Motor neuron (in vitro differentiated cells): ENCODE data around the gene PEAK1. TPM values are rescaled to one million over a fixed set of nuclear protein-coding genes. Genes with fewer than 3 reads are reported as not detected.
"Not testable (repeated sequence)": the region's sequence is repeated elsewhere in the genome, so short reads cannot be mapped to it uniquely, and the experiment has no call there.

Source experiments
- ATAC-seq, 8 experiments: fragments of 200-7000 bp; cut with Tn5 transposase; replicated peaks in 6 of 8; 2 replicates each; pipeline ENCODE4 v1.8.0; 2021; ENCODE audit warnings: mild to moderate bottlenecking in 8 of 8, moderate library complexity in 8 of 8
- H3K27ac ChIP-seq, 2 donors: fragments of 250-450 bp; sonication (Bioruptor Pico); 2 replicates each; pipeline ENCODE4 v1.9.0; 2021; ENCODE audit warnings: antibody characterized with exemption in 2 of 2, mild to moderate bottlenecking in 2 of 2, moderate library complexity in 1 of 2
- H3K4me1 ChIP-seq, 2 donors: fragments of 250-450 bp; sonication (Bioruptor Pico); replicated peaks in 1 of 2; 2 replicates each; pipeline ENCODE4 v1.6.1; 2021; ENCODE audit warnings: antibody characterized with exemption in 2 of 2, mild to moderate bottlenecking in 2 of 2, moderate library complexity in 1 of 2
- H3K4me3 ChIP-seq, 5 donors: fragments of 250-450 bp; sonication (Bioruptor Pico); 2 replicates each; pipeline ENCODE4 v1.9.0; 2021; ENCODE audit warnings: antibody characterized with exemption in 5 of 5, mild to moderate bottlenecking in 5 of 5, moderate library complexity in 4 of 5
- WGBS, 10 experiments: fragments of 450-650 bp; shearing (Covaris generic); methylation state at CpG; one replicate each; pipeline ENCODE4 v1.0.0; 2022; 5-methylcytosine and 5-hydroxymethylcytosine counted together
- in situ Hi-C, 9 experiments: fragments of 400-800 bp; cut with MboI; loops; one replicate each; pipeline ENCODE4 v1.15.0; 2021; ENCODE audit warnings: low sequenced_read_pairs in 9 of 9, low pct_unique_long_range_greater_than_20kb in 2 of 9; ENCODE audit not compliant: unreplicated experiment in 9 of 9
- total RNA-seq, 8 experiments: library from RNA; unstranded; fragments of 300-600 nt; gene quantifications; 2 replicates each; pipeline versions ENCODE4 v1.2.3 to v1.2.4, GENCODE V29; 2022

The PEAK1 gene
- total RNA-seq, 8 experiments from 2014 or later = 8.9 to 87.5 (median 12.2) TPM

DNA sequence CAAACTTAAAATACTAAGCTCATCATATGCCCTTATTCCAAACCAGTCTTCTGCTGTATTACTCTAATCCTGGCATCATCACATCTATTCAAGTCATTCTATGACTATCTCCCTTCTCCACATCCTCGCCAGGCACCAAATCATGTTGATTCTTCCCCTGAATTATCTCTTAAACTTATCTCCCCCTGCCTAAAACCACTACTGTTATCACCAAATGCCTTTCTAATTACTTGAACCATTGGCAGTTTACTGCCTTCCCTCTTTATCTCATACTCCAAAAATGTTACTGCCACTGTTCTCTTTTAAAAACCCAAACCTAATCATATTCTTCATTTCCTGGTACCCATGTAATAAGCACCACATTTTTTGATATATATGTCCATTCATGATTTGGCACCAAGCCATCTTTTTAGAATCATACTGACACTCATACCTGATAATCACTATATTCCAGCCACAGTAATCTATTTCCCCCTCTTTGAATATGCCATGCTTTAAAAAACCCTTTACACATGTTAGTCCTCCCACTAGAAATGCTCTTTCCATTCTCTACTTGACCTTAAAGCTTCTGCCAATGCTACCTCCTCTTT lies 126.8 kb downstream of the PEAK1 start:
- no peak overlapping the region for H3K27ac ChIP-seq
- WGBS, 10 experiments = 80 to 100% (median 100%) methylated on average over 1 of the region's 1 CpG; no CpG with 5 or more reads in 5 of the 10 experiments
- ATAC-seq = no peak
- in situ Hi-C loops = no loop called here
- H3K4me1 ChIP-seq = no peaks in the 10 kb centered on the region
- H3K4me3 ChIP-seq = no peak overlapping the region

DNA sequence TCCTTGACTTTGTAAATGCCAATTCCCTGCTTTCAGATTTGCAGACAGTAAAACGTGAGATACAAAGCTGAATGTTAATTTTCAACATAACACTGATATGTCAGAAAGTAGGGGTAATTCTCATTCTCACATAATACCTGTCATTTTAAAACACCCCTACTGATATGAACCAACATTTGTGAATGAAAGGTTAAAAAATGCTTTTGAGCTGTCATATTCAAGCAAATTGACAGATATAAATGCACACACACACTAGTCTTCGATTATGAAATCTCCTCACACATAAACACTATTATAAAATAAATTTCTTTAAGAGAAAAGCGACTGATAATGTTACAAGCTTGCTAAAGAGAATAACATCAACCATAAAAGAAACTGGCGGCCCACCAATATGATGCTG lies 128.8 kb downstream of the PEAK1 start:
- WGBS, 10 experiments = 40 to 100% (median 85%) methylated on average over 1 to 4 of the region's 4 CpGs; no CpG with 5 or more reads in 1 of the 10 experiments
- Histone ChIP-seq H3K4me1 (no peaks in the 10 kb centered on the region), H3K27ac (no peak overlapping the region), H3K4me3 (no peak overlapping the region)
- in situ Hi-C loops = no loop called here
- no peak for ATAC-seq

DNA sequence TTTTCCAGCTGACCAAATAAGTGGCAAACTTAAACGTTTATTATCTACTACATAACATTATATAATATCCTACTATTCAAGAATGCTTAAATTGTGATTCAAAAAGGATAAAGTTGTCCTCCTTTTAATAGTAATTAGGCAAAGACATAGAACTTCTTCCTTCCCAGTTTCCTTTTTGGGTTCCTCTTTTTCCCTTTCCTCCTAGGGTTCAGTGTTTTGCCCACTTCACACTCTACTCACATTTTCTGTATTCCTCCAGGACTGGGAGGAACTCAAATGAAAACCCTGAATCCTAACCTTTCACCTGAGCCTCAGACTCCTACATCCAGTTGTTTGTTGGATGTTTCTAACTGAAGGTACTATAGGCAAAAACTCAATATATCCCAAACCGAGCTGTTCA lies 132.5 kb downstream of the PEAK1 start:
- ATAC-seq = no peak
- 14 to 100% (median 75%) methylated on average over 1 to 2 of the region's 2 CpGs for WGBS, 10 experiments
- no peak overlapping the region for H3K4me3 ChIP-seq
- in situ Hi-C loops = no loop called here
- no peaks in the 10 kb centered on the region for H3K4me1 ChIP-seq
- no peak overlapping the region for H3K27ac ChIP-seq

DNA sequence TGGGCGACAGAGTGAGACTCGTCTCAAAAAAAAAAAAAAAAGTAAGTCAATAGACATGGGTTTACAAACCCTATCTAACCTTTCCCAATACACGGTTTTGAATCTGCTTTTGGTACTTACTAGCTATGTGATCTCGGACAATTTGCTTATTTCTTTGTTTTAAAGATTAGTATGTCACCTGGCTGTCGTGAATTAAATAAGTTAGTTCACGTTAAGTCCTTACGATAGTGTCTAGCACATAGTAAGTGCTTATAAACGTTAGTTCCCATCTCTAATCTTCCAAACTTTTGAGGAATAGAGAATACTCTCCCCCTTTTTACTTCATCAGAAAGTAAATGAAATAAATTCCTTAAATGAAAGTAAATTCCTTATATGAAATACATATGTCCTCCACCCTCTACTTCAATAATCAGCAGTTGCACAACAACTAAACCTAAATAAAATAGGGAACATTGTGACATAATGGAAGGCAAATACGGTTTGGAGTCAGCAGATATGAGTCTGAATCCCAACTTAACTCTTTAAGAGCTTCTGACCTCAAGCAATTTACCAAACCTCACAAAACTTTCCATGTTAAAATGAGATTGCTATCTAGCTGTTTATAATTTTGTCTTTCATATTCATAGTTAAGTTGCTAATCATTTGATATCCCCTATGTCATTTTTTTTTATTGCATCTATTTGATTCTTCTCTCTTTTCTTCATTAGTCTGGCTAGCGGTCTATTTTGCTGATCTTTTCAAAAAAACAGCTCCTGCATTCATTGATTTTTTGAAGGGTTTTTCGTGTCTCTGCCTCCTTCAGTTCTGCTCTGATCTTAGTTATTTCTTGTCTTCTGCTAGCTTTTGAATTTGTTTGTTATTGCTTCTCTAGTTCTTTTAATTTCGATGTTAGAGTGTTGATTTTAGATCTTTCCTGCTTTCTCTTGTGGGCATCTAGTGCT lies 134.6 kb downstream of the PEAK1 start:
- in situ Hi-C loops = no loop called here

DNA sequence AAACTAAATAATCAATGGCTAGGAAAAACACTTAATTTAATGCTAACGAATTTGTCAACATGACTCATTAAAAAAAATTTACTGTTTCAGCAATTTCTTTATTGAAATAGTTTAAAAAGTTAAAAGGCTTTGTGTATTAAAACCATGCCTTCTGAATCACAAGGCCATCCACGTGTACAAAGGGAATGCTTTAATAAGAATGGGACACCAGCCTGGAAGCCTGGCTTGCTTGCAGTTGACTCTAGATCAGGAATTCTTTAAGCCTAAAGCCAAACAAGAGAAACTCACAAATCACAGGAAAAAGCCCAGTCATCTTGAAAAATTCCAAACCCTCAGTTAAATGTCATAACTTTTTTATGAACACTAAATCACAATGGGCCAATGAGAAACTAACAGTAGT lies 137.6 kb downstream of the PEAK1 start:
- no peak overlapping the region for H3K27ac ChIP-seq
- peak in 2 of 8 experiments; percentile 26 to 38 for ATAC-seq
- no peaks in the 10 kb centered on the region for H3K4me1 ChIP-seq
- WGBS, 10 experiments = 0 to 78% (median 40%) methylated on average over 1 to 2 of the region's 2 CpGs
- H3K4me3 ChIP-seq = no peak overlapping the region
- in situ Hi-C loops = no loop called here

More for the DNA sequence above, 134.6 kb downstream of the PEAK1 start:
- ATAC-seq = no peak
- WGBS, 10 experiments = 77 to 94% (median 86%) methylated on average over 5 to 10 of the region's 12 CpGs
- H3K4me1 ChIP-seq = no peaks in the 10 kb centered on the region
- no peak overlapping the region for H3K27ac ChIP-seq
- H3K4me3 ChIP-seq = no peak overlapping the region

DNA sequence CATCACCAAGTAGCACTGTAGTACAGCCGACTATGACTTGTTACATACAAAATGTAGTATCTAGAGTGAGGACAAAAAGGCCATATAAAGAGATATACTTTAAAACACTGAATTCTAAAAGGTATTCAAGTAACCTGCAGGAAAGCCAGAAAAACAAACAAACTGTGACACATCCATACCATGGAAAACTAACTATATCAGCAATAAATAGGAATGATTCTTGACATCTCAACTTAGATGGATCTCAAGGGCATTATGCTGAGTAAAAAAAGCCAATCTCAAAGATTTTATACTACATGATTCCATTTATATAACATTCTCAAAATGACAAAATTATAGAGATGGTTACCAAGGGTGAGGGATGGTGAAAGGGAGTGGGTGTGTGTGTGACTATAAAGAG lies 143.0 kb downstream of the PEAK1 start:
- no peak overlapping the region for H3K27ac ChIP-seq
- in situ Hi-C loops = no loop called here
- no peak for ATAC-seq
- WGBS, 10 experiments = 80 to 100% (median 97%) methylated on average over 1 of the region's 1 CpG; no CpG with 5 or more reads in 2 of the 10 experiments
- no peaks in the 10 kb centered on the region for H3K4me1 ChIP-seq
- H3K4me3 ChIP-seq = no peak overlapping the region

DNA sequence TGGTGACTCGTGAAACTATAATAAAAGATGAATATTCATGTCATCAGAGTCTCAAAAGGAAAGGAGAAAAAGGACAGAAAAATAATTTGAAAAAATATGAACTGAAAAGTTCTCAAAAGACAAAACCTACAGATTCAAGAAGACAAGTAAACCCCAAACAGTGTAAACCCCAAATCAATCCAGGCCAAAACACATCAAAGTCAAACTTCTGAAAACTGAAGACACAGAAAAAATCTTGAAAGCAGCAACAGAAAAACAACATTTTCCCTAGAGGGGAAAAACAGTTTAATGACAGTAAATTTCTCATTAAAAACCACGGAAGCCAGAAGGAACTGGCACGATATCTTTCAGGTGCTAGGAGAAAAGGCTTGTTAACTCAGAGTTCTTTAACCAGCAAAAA lies 143.8 kb downstream of the PEAK1 start:
- H3K4me3 ChIP-seq = no peak overlapping the region
- in situ Hi-C loops = no loop called here
- no peak for ATAC-seq
- WGBS, 10 experiments = 17 to 100% (median 89%) methylated on average over 3 of the region's 3 CpGs
- no peak overlapping the region for H3K27ac ChIP-seq
- no peaks in the 10 kb centered on the region for H3K4me1 ChIP-seq

DNA sequence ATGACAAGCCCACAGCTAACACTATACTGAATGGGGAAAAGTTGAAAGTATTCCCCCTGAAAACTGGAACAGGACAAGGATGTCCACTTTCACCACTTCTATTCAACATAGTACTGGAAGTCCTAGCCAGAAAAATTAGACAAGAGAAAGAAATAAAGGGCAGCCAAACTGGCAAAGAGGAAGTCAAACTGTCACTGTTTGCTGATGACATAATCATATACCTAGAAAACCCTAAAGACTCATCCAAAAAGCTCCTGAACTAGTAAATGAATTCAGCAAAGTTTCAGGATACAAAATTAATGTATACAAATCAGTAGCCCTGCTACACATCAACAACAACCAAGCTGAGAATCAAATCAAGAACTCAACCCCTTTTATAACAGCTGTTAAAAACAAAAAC lies 146.8 kb downstream of the PEAK1 start:
- H3K4me3 ChIP-seq, H3K27ac ChIP-seq, in situ Hi-C loops, ATAC-seq, H3K4me1 ChIP-seq: not testable (repeated sequence)

DNA sequence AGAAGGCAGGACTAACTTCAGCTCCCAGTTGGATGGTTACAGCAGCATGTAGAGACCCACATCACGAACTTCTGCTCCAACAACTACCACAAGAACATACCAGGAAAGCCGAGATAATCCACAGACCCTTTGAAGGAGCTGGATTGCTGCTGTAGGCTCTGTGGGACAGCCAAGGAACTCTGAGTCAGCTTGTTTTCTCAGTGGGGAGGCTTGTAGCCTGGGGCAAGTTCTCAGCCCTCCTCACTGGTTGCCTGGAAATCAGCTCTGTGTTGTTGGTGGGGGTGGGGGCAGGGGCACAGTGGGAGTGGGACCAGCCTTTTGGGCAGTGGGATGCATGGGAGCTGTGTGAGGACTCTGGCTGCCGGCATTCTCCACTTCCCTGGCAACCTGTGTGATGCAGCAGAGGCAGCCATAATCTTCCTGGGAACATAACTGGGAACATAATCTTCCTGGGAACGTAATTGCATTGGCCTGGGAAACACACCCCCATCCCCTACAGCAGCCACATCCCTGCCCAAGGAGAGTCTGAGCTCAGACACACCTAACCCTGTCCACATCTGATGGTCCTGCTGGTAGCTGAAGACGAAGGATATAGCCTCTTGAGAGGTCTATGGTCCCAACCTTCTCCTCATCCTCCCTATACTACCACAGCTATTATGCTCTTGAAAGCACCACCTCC lies 153.1 kb downstream of the PEAK1 start:
- Histone ChIP-seq H3K27ac (no peak overlapping the region), H3K4me3 (no peak overlapping the region), H3K4me1 (no peaks in the 10 kb centered on the region)
- 50 to 100% (median 71%) methylated on average over 1 to 2 of the region's 5 CpGs; no CpG with 5 or more reads in 7 of the 10 experiments for WGBS, 10 experiments
- in situ Hi-C loops = no loop called here
- ATAC-seq = peak in 3 of 8 experiments; percentile 78 to 97 (median 80)

DNA sequence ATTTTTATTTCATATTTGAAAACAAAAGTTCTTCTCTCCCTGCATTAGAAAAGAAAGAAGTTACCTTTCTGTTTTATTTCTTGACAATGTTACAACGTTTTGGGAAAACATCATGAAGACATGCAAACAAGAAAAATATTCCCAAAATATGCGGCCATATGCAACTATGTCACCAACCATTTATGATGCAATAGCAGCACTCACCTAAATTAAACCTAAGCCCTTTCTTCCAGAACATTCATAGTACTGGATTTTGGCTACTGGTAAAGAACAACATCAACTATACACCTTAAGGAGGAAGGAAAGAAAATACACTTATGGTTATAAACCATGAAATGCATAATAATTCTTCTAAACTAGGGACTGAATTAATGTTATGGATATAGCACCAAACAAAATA lies 164.5 kb downstream of the PEAK1 start:
- in situ Hi-C loops = no loop called here
- Histone ChIP-seq H3K4me1 (peaks cover 6 to 7% of the 10 kb centered on the region in 2 donors), H3K27ac (no peak overlapping the region), H3K4me3 (no peak overlapping the region)
- WGBS, 10 experiments = 13 to 92% (median 83%) methylated on average over 1 to 2 of the region's 2 CpGs; no CpG with 5 or more reads in 1 of the 10 experiments
- no peak for ATAC-seq

DNA sequence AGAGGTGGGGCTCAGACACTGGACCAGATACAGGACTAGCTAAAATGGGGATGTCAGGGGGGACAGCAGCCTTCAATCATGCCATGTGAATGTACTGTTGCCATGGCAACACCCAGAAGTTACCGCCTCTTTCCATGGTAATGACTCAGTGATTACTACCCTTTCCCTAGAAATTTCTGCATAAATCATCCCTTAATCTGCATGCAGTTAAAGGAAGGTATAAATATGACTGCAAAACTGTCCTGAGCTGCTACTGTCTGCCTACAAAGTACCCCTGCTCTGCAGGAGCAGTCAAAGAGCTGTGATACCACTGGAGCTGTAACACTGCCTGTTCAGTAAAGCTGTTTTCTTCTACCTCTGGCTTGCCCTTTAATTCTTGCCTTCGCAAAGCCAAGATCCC lies 168.2 kb downstream of the PEAK1 start:
- WGBS, 10 experiments = 54 to 100% (median 90%) methylated on average over 1 to 2 of the region's 2 CpGs; no CpG with 5 or more reads in 5 of the 10 experiments
- in situ Hi-C loops = no loop called here
- peak; percentile 76 to 99 (median 92) for ATAC-seq
- H3K27ac ChIP-seq = no peak overlapping the region
- no peak overlapping the region for H3K4me3 ChIP-seq
- peaks cover 6 to 7% of the 10 kb centered on the region in 2 donors for H3K4me1 ChIP-seq

DNA sequence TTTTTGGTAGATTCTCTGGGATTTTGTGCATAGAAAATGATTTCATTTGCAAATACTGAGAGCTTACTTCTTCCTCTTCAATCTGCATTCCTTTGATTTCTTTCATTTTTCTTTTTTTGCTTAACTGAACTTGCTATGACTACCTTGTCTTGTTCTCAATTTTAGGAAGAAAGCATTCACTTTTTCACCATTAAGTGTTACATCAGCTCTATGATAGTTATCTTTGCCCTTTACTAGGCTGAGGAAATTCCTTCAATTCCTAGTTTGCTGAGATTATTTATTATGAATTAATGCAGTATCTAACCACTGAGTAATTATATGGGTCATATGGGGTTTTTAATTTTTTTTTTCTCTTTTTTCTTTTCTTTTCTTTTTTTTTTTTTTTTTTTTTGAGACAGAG lies 172.8 kb downstream of the PEAK1 start:
- Histone ChIP-seq H3K27ac (no peak overlapping the region), H3K4me3 (no peak overlapping the region), H3K4me1 (peaks cover 6 to 7% of the 10 kb centered on the region in 2 donors)
- ATAC-seq = no peak
- in situ Hi-C loops = no loop called here

DNA sequence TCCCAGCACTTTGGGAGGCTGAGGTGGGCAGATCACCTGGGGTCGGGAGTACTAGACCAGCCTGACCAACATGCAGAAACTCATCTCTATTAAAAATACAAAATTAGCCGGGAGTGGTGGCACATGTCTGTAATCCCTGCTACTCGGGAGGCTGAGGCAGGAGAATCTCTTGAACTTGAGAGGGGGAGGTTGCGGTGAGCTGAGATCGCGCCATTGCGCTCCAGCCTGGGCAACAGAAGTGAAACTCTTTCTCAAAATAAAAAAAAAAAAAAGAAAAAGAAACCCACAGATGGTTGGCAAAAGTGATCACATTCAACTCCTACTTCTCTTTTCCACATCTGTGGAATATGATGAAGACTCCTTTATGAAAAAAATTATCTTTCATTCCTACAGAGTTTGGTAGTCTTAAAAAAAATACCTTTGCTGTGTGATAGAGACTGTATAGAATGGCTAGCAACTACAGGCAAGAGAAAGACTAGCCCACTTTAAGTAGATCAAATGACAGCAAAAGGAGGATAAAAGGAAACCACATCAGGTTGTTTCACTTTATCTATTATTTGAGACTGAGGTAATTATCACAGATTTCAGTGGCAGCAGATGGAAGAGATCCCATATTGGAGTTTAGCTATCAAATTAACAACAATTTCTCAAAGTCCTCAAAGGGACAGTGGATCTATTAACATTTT lies 176.0 kb downstream of the PEAK1 start:
- 87 to 100% (median 96%) methylated on average over 1 to 7 of the region's 7 CpGs; no CpG with 5 or more reads in 1 of the 10 experiments for WGBS, 10 experiments
- Histone ChIP-seq H3K4me3 (no peak overlapping the region), H3K27ac (no peak overlapping the region), H3K4me1 (no peaks in the 10 kb centered on the region)
- in situ Hi-C loops = no loop called here
- ATAC-seq = no peak
